Activated B cell treated with CpG ODN at 0.5 μM for 24 hours (primary cell): ENCODE measurements around the gene TNFAIP2. TPM values are rescaled to one million over a fixed set of nuclear protein-coding genes. Genes with fewer than 3 reads are reported as not detected.
"Not testable (repeated sequence)": the region's sequence is repeated elsewhere in the genome, so short reads cannot be mapped to it uniquely, and the experiment has no call there.

Experiments
- ATAC-seq: fragments of 200-7000 bp; cut with Tn5 transposase; one replicate; pipeline ENCODE4 v1.10.0; 2021; ENCODE audit warnings: low read depth, mild to moderate bottlenecking, moderate library complexity
- CTCF ChIA-PET: fragments of 350-600 bp; sonication (Branson Sonifier 250); formaldehyde crosslinking; loops from one replicate; lab custom pipeline; 2021; ENCODE audit warnings: antibody characterized with exemption; lab: Charles Lee
- POLR2A ChIA-PET: fragments of 350-600 bp; sonication (Branson Sonifier 250); formaldehyde crosslinking; loops from one replicate; lab custom pipeline; 2021; ENCODE audit warnings: antibody characterized with exemption; lab: Charles Lee
- DNase-seq: peaks from one replicate; pipeline ENCODE4 v3.0.0; 2022
- H3K27ac Mint-ChIP-seq: one replicate; pipeline ENCODE4 v1.8.0; 2020; ENCODE audit warnings: mixed read lengths
- H3K27me3 Mint-ChIP-seq: one replicate; pipeline ENCODE4 v1.8.0; 2021; ENCODE audit warnings: mixed read lengths
- H3K36me3 Mint-ChIP-seq: one replicate; pipeline ENCODE4 v1.8.0; 2021; ENCODE audit warnings: low read depth, mixed read lengths
- H3K4me1 Mint-ChIP-seq: one replicate; pipeline ENCODE4 v1.8.0; 2021; ENCODE audit warnings: mixed read lengths
- H3K4me3 Mint-ChIP-seq: one replicate; pipeline ENCODE4 v1.8.0; 2020; ENCODE audit warnings: mild to moderate bottlenecking, mixed read lengths
- H3K9me3 Mint-ChIP-seq: one replicate; pipeline ENCODE4 v1.8.0; 2020; ENCODE audit warnings: mixed read lengths
- intact Hi-C: fragments of 100-400 bp; cut with micrococcal nuclease; formaldehyde crosslinking; loops from one replicate; pipeline ENCODE4 v1.15.1; 2024
- total RNA-seq: library from RNA; stranded (reverse); gene quantifications from 2 replicates; pipeline ENCODE4 v1.2.3, GENCODE V29; 2022
- TF ChIP-seq, protein P1 (sequence below): fragments of 200-600 bp; IDR thresholded peaks from one replicate; pipeline ENCODE4 v1.8.0; 2022; ENCODE audit warnings: antibody characterized with exemption, mild to moderate bottlenecking

Gene TNFAIP2
- total RNA-seq, 1 donor from 2014 or later = 4.1 TPM

DNA sequence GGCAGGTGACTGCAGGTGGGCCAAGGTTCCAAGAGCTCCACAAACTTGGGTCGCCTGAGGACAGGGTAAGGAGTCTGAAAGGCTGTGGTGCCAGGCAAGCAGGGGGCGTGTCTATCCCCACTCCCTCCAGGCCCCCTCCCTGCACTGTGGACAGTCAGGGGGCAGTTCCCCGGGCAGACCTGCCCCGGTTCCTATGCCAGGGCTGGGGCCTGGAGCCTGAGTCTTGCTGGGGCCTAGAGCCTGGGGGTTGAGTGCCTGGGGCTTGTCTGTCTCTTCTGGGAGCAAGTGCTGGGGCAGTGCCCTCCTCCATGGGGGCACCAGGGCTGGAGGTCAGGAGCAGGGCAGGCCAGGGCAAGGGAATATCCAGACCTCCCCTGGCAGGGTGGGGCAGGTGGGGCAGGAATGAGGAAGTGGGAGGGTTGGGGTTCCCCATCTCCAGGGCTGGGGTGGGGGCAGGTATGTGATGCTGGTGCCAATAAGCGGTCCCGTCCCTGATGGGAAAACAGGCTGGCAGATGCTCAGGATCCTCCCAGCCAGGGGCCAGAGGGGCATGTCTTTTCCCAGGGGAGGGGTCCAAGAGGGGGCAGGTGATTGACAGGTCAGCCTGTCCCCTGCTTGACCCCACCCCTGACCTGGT lies 11.9 kb upstream of the TNFAIP2 start:
- Mint-ChIP-seq H3K27ac (no peak overlapping the region), H3K27me3 (no peaks in the 10 kb centered on the region), H3K4me1 (peaks cover 38% of the 10 kb centered on the region), H3K4me3 (no peak overlapping the region), H3K9me3 (no peaks in the 10 kb centered on the region), H3K36me3 (no peaks in the 10 kb centered on the region)
- DNase-seq (no peak), ATAC-seq (peak; percentile 33)
- POLR2A ChIA-PET = no interaction called here
- intact Hi-C loops = no loop called here
- TF ChIP-seq, protein P1, sequence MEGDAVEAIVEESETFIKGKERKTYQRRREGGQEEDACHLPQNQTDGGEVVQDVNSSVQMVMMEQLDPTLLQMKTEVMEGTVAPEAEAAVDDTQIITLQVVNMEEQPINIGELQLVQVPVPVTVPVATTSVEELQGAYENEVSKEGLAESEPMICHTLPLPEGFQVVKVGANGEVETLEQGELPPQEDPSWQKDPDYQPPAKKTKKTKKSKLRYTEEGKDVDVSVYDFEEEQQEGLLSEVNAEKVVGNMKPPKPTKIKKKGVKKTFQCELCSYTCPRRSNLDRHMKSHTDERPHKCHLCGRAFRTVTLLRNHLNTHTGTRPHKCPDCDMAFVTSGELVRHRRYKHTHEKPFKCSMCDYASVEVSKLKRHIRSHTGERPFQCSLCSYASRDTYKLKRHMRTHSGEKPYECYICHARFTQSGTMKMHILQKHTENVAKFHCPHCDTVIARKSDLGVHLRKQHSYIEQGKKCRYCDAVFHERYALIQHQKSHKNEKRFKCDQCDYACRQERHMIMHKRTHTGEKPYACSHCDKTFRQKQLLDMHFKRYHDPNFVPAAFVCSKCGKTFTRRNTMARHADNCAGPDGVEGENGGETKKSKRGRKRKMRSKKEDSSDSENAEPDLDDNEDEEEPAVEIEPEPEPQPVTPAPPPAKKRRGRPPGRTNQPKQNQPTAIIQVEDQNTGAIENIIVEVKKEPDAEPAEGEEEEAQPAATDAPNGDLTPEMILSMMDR = no peak
- CTCF ChIA-PET = no interaction called here

GRCh38 chr14:103112400-103113243 lies 10.6 kb upstream of the TNFAIP2 start:
- no peak for ATAC-seq
- intact Hi-C loops = no loop called here
- no peaks in the 10 kb centered on the region for H3K27me3 Mint-ChIP-seq
- H3K4me1 Mint-ChIP-seq = peaks cover 38% of the 10 kb centered on the region
- no peak for DNase-seq
- no peaks in the 10 kb centered on the region for H3K36me3 Mint-ChIP-seq
- no peak overlapping the region for H3K4me3 Mint-ChIP-seq
- no peak overlapping the region for H3K27ac Mint-ChIP-seq
- TF ChIP-seq, protein P1 = no peak
- no peaks in the 10 kb centered on the region for H3K9me3 Mint-ChIP-seq
- POLR2A ChIA-PET = interaction anchor here (0.5 to 0.6 kb wide), 2 partner anchors 305 to 521 kb away, joined by 3 to 5 read pairs; no protein-coding TSS in a partner anchor
- CTCF ChIA-PET = no interaction called here

DNA sequence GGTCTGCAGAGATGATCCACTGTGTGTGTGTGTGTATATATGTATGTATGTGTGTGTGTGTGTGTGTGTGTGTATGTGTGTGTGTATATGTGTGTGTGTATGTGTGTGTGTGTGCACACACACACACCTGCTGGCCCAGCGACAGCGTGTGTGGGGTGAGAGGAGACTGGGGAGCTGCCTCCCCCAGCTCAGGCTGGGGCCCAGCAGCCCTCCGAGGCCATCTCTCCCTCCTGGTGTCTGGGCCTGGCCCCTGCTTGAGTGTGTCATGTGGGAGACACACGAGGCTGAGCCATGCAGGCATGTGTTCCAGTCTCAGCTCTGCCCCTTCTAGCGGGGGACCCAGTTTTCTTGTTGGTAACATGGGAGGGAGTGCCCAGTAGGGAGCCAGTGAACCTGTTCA lies 10.0 kb upstream of the TNFAIP2 start:
- Mint-ChIP-seq H3K4me1 (peaks cover 35% of the 10 kb centered on the region), H3K4me3 (no peak overlapping the region), H3K27me3 (no peaks in the 10 kb centered on the region), H3K9me3 (no peaks in the 10 kb centered on the region), H3K27ac (no peak overlapping the region), H3K36me3 (no peaks in the 10 kb centered on the region)
- no peak for ATAC-seq
- DNase-seq = no peak
- TF ChIP-seq, protein P1 = no peak
- intact Hi-C loops = no loop called here
- POLR2A ChIA-PET = interaction anchor here (0.5 to 0.6 kb wide), 2 partner anchors 305 to 521 kb away, joined by 3 to 5 read pairs; no protein-coding TSS in a partner anchor
- CTCF ChIA-PET = no interaction called here

GRCh38 chr14:103113774-103114173 lies 9.5 kb upstream of the TNFAIP2 start:
- ATAC-seq (no peak), DNase-seq (no peak)
- intact Hi-C loops = no loop called here
- no peaks in the 10 kb centered on the region for H3K27me3 Mint-ChIP-seq
- TF ChIP-seq, protein P1 = no peak
- no peaks in the 10 kb centered on the region for H3K36me3 Mint-ChIP-seq
- no peak overlapping the region for H3K27ac Mint-ChIP-seq
- POLR2A ChIA-PET = no interaction called here
- no peak overlapping the region for H3K4me3 Mint-ChIP-seq
- peaks cover 34% of the 10 kb centered on the region for H3K4me1 Mint-ChIP-seq
- H3K9me3 Mint-ChIP-seq = no peaks in the 10 kb centered on the region
- CTCF ChIA-PET = no interaction called here

DNA sequence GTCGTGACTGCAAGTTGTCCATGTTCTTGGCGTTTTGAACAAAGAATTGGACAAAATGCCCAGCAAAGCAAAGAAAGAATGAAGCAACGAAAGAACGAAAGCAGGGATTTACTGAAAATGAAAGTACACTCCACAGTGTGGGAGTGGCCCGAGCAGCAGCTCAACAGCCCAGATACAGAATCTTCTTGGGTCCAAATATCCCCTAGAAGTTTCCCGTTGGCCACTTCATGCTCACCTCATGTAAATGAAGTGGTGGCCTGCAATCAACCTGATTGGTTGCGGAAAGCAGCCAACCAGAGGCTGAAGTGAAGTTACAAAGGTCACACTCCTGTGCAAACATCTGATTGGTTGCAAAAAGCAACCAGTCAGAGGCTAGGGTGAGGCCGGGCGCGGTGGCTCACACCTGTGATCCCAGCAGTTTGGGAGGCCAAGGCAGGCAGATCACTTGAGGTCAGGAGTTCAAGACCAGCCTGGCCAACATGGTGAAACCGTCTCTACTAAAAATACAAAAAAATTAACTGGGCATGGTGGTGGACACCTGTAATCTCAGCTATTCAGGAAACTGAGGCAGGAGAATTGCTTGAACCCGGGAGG lies 8.1 kb upstream of the TNFAIP2 start:
- Mint-ChIP-seq H3K4me1 (peaks cover 30% of the 10 kb centered on the region), H3K4me3 (peak overlapping the region; percentile 77)
- DNase-seq, H3K27ac Mint-ChIP-seq, POLR2A ChIA-PET, ATAC-seq, H3K9me3 Mint-ChIP-seq, intact Hi-C loops, H3K27me3 Mint-ChIP-seq, H3K36me3 Mint-ChIP-seq: not testable (repeated sequence)
- CTCF ChIA-PET = interaction anchor here (2.6 kb wide), 1 partner anchor 10 kb away, joined by 13 read pairs; no protein-coding TSS in a partner anchor
